ENCODE measurements around the gene SLC22A5.
A peak's percentile ranks its signal among the peaks of the same experiment; 100 is the strongest.
"Not testable (repeated sequence)": the region's sequence is repeated elsewhere in the genome, so short reads cannot be mapped to it uniquely, and the experiment has no call there.

SLC22A5 gene

GRCh38 chr5:132428147-132428482, 58.6 kb downstream of the SLC22A5 start:
- DNase-seq, result no peak

- DNase-seq, result no peak
Measured at GRCh38 chr5:132428484-132429462, 59.3 kb downstream of the SLC22A5 start.

- DNase-seq, result no peak
Measured at GRCh38 chr5:132429463-132430440, 60.2 kb downstream of the SLC22A5 start.

GRCh38 chr5:132430746-132431145, 61.2 kb downstream of the SLC22A5 start:
- peak; percentile 37 to 72 (median 62) for DNase-seq

- DNase-seq, result peak in 3 of 4 experiments; percentile 52 to 62 (median 62)
Measured at GRCh38 chr5:132431632-132432031, 62.1 kb downstream of the SLC22A5 start.

GRCh38 chr5:132433141-132433540, 63.6 kb downstream of the SLC22A5 start:
- DNase-seq, result no peak

GRCh38 chr5:132434416-132435286, 65.1 kb downstream of the SLC22A5 start:
- no peak for DNase-seq

- DNase-seq, result no peak
Measured at GRCh38 chr5:132435447-132435846, 65.9 kb downstream of the SLC22A5 start.

- DNase-seq, result peak in 3 of 4 experiments; percentile 67 to 79 (median 68)
Measured at GRCh38 chr5:132435886-132436285, 66.4 kb downstream of the SLC22A5 start.

GRCh38 chr5:132436936-132437335, 67.4 kb downstream of the SLC22A5 start:
- DNase-seq, result no peak

GRCh38 chr5:132437604-132438266, 68.2 kb downstream of the SLC22A5 start:
- DNase-seq, result peak; percentile 80 to 94 (median 93)

- DNase-seq, result not testable (repeated sequence)
Measured at GRCh38 chr5:132438267-132438645, 68.7 kb downstream of the SLC22A5 start.

GRCh38 chr5:132438917-132439316, 69.4 kb downstream of the SLC22A5 start:
- DNase-seq, result peak in 1 of 4 experiments; percentile 27

GRCh38 chr5:132439521-132440089, 70.1 kb downstream of the SLC22A5 start:
- DNase-seq, result peak; percentile 72 to 89 (median 78)

GRCh38 chr5:132444061-132444460, 74.6 kb downstream of the SLC22A5 start:
- DNase-seq, result no peak

Data from suppressor macrophage (primary cell).